GM19324 (cell line): ENCODE data around the gene GLOD5.

ENCODE experiments used
- ATAC-seq: cut with Tn5 transposase; IDR thresholded peaks from one replicate; pipeline ENCODE4 v1.9.1; 2021; ENCODE audit warnings: mild to moderate bottlenecking, moderate library complexity; ENCODE audit not compliant: unreplicated experiment, low FRiP score

The GLOD5 gene

GRCh38 chrX:48761674-48762471 lies at the start of gene GLOD5:
Gene GLOD5 (plus strand): TSS chrX:48761747. CDS start chrX:48761791, 44 bp downstream.
- ATAC-seq = no peak

- ATAC-seq = no peak
Measured at GRCh38 chrX:48711929-48712505, 49.5 kb upstream of the GLOD5 start.

GRCh38 chrX:48713847-48714246 lies 47.7 kb upstream of the GLOD5 start:
- no peak for ATAC-seq

GRCh38 chrX:48714573-48714972 lies 47.0 kb upstream of the GLOD5 start:
- ATAC-seq = no peak

GRCh38 chrX:48715072-48715471 lies 46.5 kb upstream of the GLOD5 start:
- ATAC-seq = no peak

GRCh38 chrX:48715876-48716502 lies 45.6 kb upstream of the GLOD5 start:
- ATAC-seq = no peak

GRCh38 chrX:48719958-48720357 lies 41.6 kb upstream of the GLOD5 start:
- ATAC-seq = no peak

- no peak for ATAC-seq
Measured at GRCh38 chrX:48720577-48721250, 40.8 kb upstream of the GLOD5 start.

- ATAC-seq = no peak
Measured at GRCh38 chrX:48721916-48722315, 39.6 kb upstream of the GLOD5 start.

- no peak for ATAC-seq
Measured at GRCh38 chrX:48726596-48726995, 35.0 kb upstream of the GLOD5 start.

GRCh38 chrX:48728653-48729052 lies 32.9 kb upstream of the GLOD5 start:
- ATAC-seq = no peak

GRCh38 chrX:48736303-48736702 lies 25.2 kb upstream of the GLOD5 start:
- ATAC-seq = no peak

- no peak for ATAC-seq
Measured at GRCh38 chrX:48736878-48737212, 24.7 kb upstream of the GLOD5 start.

GRCh38 chrX:48737213-48737938 lies 24.2 kb upstream of the GLOD5 start:
- peak; percentile 92 for ATAC-seq

- ATAC-seq = no peak
Measured at GRCh38 chrX:48737940-48738339, 23.6 kb upstream of the GLOD5 start.

GRCh38 chrX:48741834-48742233 lies 19.7 kb upstream of the GLOD5 start:
- ATAC-seq = no peak

GRCh38 chrX:48745222-48745621 lies 16.3 kb upstream of the GLOD5 start:
- no peak for ATAC-seq

GRCh38 chrX:48747415-48748016 lies 14.0 kb upstream of the GLOD5 start:
- no peak for ATAC-seq

GRCh38 chrX:48749182-48749581 lies 12.4 kb upstream of the GLOD5 start:
- no peak for ATAC-seq

GRCh38 chrX:48751343-48751742 lies 10.2 kb upstream of the GLOD5 start:
- no peak for ATAC-seq
